ENCODE data around the gene HCCS. TPM values are rescaled to one million over a fixed set of nuclear protein-coding genes. Genes with fewer than 3 reads are reported as not detected.
A peak's percentile ranks its signal among the peaks of the same experiment; 100 is the strongest.

Gene HCCS
- total RNA-seq, 4 donors from 2014 or later, result 1.6 to 26.4 (median 13.0) TPM

DNA sequence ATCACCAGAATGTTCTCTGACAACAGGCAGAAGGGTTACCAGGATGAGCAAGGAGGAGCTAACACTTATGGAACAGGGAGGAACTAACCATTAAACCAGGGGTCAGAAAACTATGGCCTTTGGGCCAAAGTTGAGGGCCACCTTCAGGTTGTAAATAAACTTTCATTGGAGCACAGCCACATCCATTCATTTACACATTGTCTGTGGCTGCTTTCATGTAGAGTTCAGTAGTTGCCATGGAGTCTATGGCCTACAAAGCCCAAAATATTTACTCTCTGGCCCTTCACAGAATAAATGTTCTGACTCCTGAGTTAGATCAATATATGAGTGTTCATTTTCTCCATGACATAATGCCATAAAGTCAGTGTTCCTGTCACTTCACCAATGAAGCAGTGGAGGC is 13.2 kb upstream of the HCCS start:
- no peaks in the 10 kb centered on the region for H3K36me3 ChIP-seq
- peaks cover 0 to 5% (median 0%) of the 10 kb centered on the region in 4 donors for H3K4me1 ChIP-seq
- no peak for DNase-seq
- TF ChIP-seq POLR2A (IDR thresholded peaks at IDR 0.05) (no peak), EP300 (IDR thresholded peaks at IDR 0.05; ENCODE audit: low read depth) (no peak), POLR2AphosphoS5 (IDR thresholded peaks at IDR 0.05) (no peak)
- TF ChIP-seq, protein P1, sequence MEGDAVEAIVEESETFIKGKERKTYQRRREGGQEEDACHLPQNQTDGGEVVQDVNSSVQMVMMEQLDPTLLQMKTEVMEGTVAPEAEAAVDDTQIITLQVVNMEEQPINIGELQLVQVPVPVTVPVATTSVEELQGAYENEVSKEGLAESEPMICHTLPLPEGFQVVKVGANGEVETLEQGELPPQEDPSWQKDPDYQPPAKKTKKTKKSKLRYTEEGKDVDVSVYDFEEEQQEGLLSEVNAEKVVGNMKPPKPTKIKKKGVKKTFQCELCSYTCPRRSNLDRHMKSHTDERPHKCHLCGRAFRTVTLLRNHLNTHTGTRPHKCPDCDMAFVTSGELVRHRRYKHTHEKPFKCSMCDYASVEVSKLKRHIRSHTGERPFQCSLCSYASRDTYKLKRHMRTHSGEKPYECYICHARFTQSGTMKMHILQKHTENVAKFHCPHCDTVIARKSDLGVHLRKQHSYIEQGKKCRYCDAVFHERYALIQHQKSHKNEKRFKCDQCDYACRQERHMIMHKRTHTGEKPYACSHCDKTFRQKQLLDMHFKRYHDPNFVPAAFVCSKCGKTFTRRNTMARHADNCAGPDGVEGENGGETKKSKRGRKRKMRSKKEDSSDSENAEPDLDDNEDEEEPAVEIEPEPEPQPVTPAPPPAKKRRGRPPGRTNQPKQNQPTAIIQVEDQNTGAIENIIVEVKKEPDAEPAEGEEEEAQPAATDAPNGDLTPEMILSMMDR (IDR thresholded peaks at IDR 0.05), result no peak
- in situ Hi-C loops (cut with MboI; ENCODE audit: low pct_ligation_motif_present in 1 of 4, low pct_unique_long_range_greater_than_20kb in 1 of 4, low sequenced_read_pairs in 3 of 4) (no loop called here), intact Hi-C loops (cut with DNase I; ENCODE audit: low total_unique reads) (no loop called here)
- no peak overlapping the region for H3K4me3 ChIP-seq
- H3K9me3 ChIP-seq, result no peaks in the 10 kb centered on the region
- H3K27ac ChIP-seq, result no peak overlapping the region
- H3K27me3 ChIP-seq, result no peaks in the 10 kb centered on the region

DNA sequence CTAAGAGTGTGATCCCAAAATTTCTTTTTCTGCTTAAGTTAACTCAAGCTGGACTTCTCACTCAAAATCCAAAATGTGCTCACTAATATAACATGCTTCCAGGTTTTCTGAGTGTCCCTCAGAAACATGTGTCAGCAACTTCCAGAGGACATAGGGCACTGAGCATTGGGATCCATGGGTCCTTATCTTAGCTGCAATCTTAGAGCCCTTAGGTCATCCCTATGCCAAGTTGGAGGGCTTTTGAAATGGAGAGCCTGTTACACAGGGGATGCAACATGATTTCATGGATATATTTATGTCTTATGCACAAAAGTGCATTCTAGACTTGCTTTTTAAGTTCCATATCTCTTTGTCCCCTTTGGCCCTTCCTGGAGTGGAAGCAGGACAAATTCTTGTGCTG is 11.7 kb upstream of the HCCS start:
- Histone ChIP-seq H3K27me3 (no peaks in the 10 kb centered on the region), H3K36me3 (no peaks in the 10 kb centered on the region), H3K27ac (peak overlapping the region in 2 of 4 donors; percentile 61 to 72), H3K4me3 (no peak overlapping the region), H3K9me3 (no peaks in the 10 kb centered on the region), H3K4me1 (peaks cover 0 to 5% (median 0%) of the 10 kb centered on the region in 4 donors)
- no peak for DNase-seq
- intact Hi-C loops (cut with DNase I; ENCODE audit: low total_unique reads) (no loop called here), in situ Hi-C loops (cut with MboI; ENCODE audit: low pct_ligation_motif_present in 1 of 4, low pct_unique_long_range_greater_than_20kb in 1 of 4, low sequenced_read_pairs in 3 of 4) (no loop called here)
- TF ChIP-seq EP300 (IDR thresholded peaks at IDR 0.05; ENCODE audit: low read depth), result no peak
- TF ChIP-seq, protein P1 (IDR thresholded peaks at IDR 0.05), result no peak
- no peak for TF ChIP-seq POLR2AphosphoS5 (IDR thresholded peaks at IDR 0.05)
- TF ChIP-seq POLR2A (IDR thresholded peaks at IDR 0.05), result no peak

DNA sequence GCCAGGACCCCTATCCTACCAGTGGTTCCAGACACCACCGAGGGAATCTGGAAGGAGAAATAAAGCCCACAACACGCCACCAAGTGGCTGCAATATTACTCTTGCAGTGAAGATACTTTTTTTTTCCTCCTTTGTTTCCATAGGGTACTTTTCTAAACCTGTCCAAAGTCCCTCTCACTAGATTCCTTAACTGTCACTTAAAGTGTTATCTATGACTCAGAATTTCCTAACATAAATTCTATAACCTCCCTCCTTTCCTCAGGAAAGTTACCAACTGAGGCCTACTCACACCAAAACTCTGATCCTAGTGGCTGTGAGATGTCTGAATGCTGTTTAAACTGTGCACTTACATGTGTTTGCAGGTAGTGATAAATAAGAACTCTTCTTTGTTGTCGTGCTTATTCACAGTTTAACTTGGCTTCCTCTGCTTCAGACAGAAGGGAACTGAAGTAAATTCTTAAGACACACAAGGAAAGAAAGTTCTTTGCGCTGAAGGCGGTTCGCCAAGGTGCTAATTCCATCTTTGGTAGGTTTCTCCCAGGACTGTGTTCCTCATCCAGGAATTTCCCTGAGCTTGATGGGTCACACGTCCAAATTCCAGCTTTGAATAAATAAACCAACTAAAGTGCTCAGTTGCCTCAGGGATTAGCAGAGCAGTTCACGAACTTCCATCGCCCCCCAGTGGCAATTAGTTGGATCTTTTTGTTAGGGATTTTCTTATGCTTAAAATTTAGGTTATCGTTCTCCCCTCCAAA is 10.7 kb upstream of the HCCS start:
- peak; percentile 20 for DNase-seq
- Histone ChIP-seq H3K4me1 (peaks cover 0 to 5% (median 0%) of the 10 kb centered on the region in 4 donors), H3K9me3 (no peaks in the 10 kb centered on the region), H3K4me3 (no peak overlapping the region), H3K27me3 (no peaks in the 10 kb centered on the region), H3K36me3 (no peaks in the 10 kb centered on the region), H3K27ac (peak overlapping the region; percentile 50 to 72 (median 60))
- WGBS, 2 donors (ENCODE audit: low coverage in 1 of 2), result 39% methylated on average over 10 of the region's 10 CpGs; no CpG with 5 or more reads in 1 of the 2 donors
- TF ChIP-seq, protein P1 (IDR thresholded peaks at IDR 0.05), result peak; percentile 34 to 49 (median 38)
- TF ChIP-seq EP300 (IDR thresholded peaks at IDR 0.05; ENCODE audit: low read depth) (no peak), POLR2AphosphoS5 (IDR thresholded peaks at IDR 0.05) (no peak), POLR2A (IDR thresholded peaks at IDR 0.05) (no peak)
- in situ Hi-C loops (cut with MboI; ENCODE audit: low pct_ligation_motif_present in 1 of 4, low pct_unique_long_range_greater_than_20kb in 1 of 4, low sequenced_read_pairs in 3 of 4), result loop anchor here in 2 of 4 donors (10.0 to 25.0 kb wide), 2 partner anchors 486 to 913 kb away; no protein-coding TSS in a partner anchor
- intact Hi-C loops (cut with DNase I; ENCODE audit: low total_unique reads), result no loop called here

DNA sequence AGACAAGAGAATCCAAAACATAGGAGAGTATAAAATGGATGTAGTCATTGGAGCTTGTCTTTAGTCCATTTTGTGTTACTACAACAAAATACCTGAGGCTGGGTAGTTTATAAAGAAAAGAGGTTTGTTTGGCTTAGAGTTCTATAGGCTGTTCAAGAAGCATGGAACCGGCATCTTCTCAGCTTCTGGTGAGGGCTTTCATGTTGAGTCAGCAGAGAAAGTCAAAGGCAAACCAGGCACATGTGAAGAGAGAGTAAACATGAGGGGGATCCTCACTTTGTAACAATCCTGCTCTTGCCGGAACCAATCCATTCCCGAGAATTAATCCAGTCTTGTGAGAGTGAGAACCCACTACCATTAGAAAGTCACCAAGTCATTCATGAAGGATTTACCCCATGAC is 8.1 kb upstream of the HCCS start:
- intact Hi-C loops (cut with DNase I; ENCODE audit: low total_unique reads) (no loop called here), in situ Hi-C loops (cut with MboI; ENCODE audit: low pct_ligation_motif_present in 1 of 4, low pct_unique_long_range_greater_than_20kb in 1 of 4, low sequenced_read_pairs in 3 of 4) (loop anchor here in 2 of 4 donors (10.0 to 25.0 kb wide), 2 partner anchors 488 to 916 kb away; no protein-coding TSS in a partner anchor)
- no peak for DNase-seq

More for the DNA sequence above, 8.1 kb upstream of the HCCS start:
- WGBS, 2 donors (ENCODE audit: low coverage in 1 of 2), result 77% methylated on average over 3 of the region's 3 CpGs; no CpG with 5 or more reads in 1 of the 2 donors
- no peaks in the 10 kb centered on the region for H3K36me3 ChIP-seq
- TF ChIP-seq, protein P1 (IDR thresholded peaks at IDR 0.05), result no peak
- no peak for TF ChIP-seq POLR2A (IDR thresholded peaks at IDR 0.05)
- no peak for TF ChIP-seq EP300 (IDR thresholded peaks at IDR 0.05; ENCODE audit: low read depth)
- TF ChIP-seq POLR2AphosphoS5 (IDR thresholded peaks at IDR 0.05), result no peak
- H3K4me3 ChIP-seq, result no peak overlapping the region
- no peaks in the 10 kb centered on the region for H3K9me3 ChIP-seq
- peaks cover 0 to 5% (median 0%) of the 10 kb centered on the region in 4 donors for H3K4me1 ChIP-seq
- H3K27me3 ChIP-seq, result no peaks in the 10 kb centered on the region
- H3K27ac ChIP-seq, result no peak overlapping the region
